ENCODE data around the gene TOMM70.

DNA sequence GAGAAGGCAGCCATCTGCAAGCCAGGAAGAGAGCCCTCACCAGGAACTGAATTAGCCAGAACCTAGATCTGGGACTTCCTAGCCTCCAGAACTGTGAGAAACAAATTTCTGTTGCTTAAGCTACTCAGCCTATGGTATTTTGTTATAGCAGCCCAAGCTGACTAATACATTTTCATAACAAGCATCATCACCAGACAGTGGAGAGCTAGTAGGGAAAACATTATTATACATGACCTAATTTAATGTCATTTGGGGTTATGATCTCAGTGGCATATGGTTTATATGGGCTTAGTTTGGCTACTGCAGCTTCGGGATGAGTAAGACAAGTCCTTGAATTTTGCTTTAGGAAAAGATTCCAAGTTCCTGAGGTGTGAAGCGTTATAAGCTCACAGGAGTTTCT lies 36.1 kb upstream of the TOMM70 start:
- TF ChIP-seq CTCF (IDR thresholded peaks at IDR 0.05; ENCODE audit: insufficient read depth, low read length, poor library complexity, severe bottlenecking) (no peak), EZH2phosphoT487 (conservative IDR thresholded peaks at IDR 0.05; ENCODE audit: low read length) (no peak)

Data from SU-DHL-6 (cell line).